H9 (cell line): ENCODE data around the gene ABCB8. TPM values are rescaled to one million over a fixed set of nuclear protein-coding genes. Genes with fewer than 3 reads are reported as not detected.

Experiments used
- DNase-seq: peaks from one replicate; pipeline ENCODE4 v3.0.0-alpha.2; 2017
- H2AFZ ChIP-seq: one replicate; pipeline ENCODE4 v1.6.1; 2013; ENCODE audit warnings: mild to moderate bottlenecking, low read length, control low read depth, moderate library complexity
- H2AK5ac ChIP-seq: 2 replicates; pipeline ENCODE4 v1.6.1; 2013; ENCODE audit warnings: low read length, control low read depth, mixed read lengths; ENCODE audit not compliant: insufficient read length
- H2BK120ac ChIP-seq: one replicate; pipeline ENCODE4 v1.6.1; 2013; ENCODE audit warnings: low read depth, mild to moderate bottlenecking, low read length, control low read depth, inconsistent platforms; ENCODE audit not compliant: poor library complexity, severe bottlenecking
- H2BK12ac ChIP-seq: 2 replicates; pipeline ENCODE4 v1.6.1; 2013; ENCODE audit warnings: low read length, control low read depth, mixed read lengths, low read depth; ENCODE audit not compliant: insufficient read length
- H2BK15ac ChIP-seq: 2 replicates; pipeline ENCODE4 v1.6.1; 2013; ENCODE audit warnings: low read depth, low read length, control low read depth
- H2BK20ac ChIP-seq: one replicate; pipeline ENCODE4 v1.6.1; 2013; ENCODE audit warnings: low read depth, mild to moderate bottlenecking, low read length, control low read depth, inconsistent platforms; ENCODE audit not compliant: poor library complexity, severe bottlenecking
- H2BK5ac ChIP-seq: 2 replicates; pipeline ENCODE4 v1.6.1; 2013; ENCODE audit warnings: low read length, control low read depth, mixed read lengths; ENCODE audit not compliant: insufficient read length
- H3K14ac ChIP-seq: 2 replicates; pipeline ENCODE4 v1.6.1; 2013; ENCODE audit warnings: low read length, control low read depth; ENCODE audit not compliant: insufficient read depth
- H3K18ac ChIP-seq: 2 replicates; pipeline ENCODE4 v1.6.1; 2013; ENCODE audit warnings: low read depth, mild to moderate bottlenecking, mixed read lengths, low read length, control low read depth; ENCODE audit not compliant: insufficient read length
- H3K23ac ChIP-seq: 2 replicates; pipeline ENCODE4 v1.6.1; 2013; ENCODE audit warnings: low read length, control low read depth, mixed read lengths, low read depth; ENCODE audit not compliant: insufficient read length
- H3K23me2 ChIP-seq: 2 replicates; pipeline ENCODE4 v1.6.1; 2013; ENCODE audit warnings: low read depth, mild to moderate bottlenecking, mixed read lengths, low read length, control low read depth; ENCODE audit not compliant: insufficient read length, poor library complexity, severe bottlenecking
- H3K27ac ChIP-seq: 2 replicates; pipeline ENCODE4 v1.5.1; 2013; ENCODE audit warnings: low read length, control low read depth, mixed read lengths, low read depth; ENCODE audit not compliant: insufficient read length
- H3K27me3 ChIP-seq: 2 replicates; pipeline ENCODE4 v1.6.1; 2013; ENCODE audit warnings: low read length, control low read depth, inconsistent platforms; ENCODE audit not compliant: insufficient read depth
- H3K4ac ChIP-seq: 2 replicates; pipeline ENCODE4 v1.6.1; 2013; ENCODE audit warnings: low read depth, mild to moderate bottlenecking, control low read depth, inconsistent platforms, low read length, moderate library complexity
- H3K4me1 ChIP-seq: 2 replicates; pipeline ENCODE4 v1.6.1; 2013; ENCODE audit warnings: low read length, control low read depth, inconsistent platforms; ENCODE audit not compliant: insufficient read depth
- H3K4me2 ChIP-seq: 2 replicates; pipeline ENCODE4 v1.6.1; 2013; ENCODE audit warnings: low read length, control low read depth, mixed read lengths; ENCODE audit not compliant: insufficient read length, insufficient read depth
- H3K56ac ChIP-seq: 2 replicates; pipeline ENCODE4 v1.6.1; 2013; ENCODE audit warnings: low read depth, mild to moderate bottlenecking, mixed read lengths, low read length, control low read depth; ENCODE audit not compliant: insufficient read length
- H3K79me1 ChIP-seq: 2 replicates; pipeline ENCODE4 v1.6.1; 2013; ENCODE audit warnings: low read depth, mild to moderate bottlenecking, moderate library complexity, low read length, control low read depth, inconsistent platforms; ENCODE audit not compliant: insufficient read depth, poor library complexity, severe bottlenecking
- H3K79me2 ChIP-seq: 2 replicates; pipeline ENCODE4 v1.6.1; 2013; ENCODE audit warnings: low read length, control low read depth, inconsistent platforms; ENCODE audit not compliant: insufficient read depth
- H3K9ac ChIP-seq: 2 replicates; pipeline ENCODE4 v1.6.1; 2013; ENCODE audit warnings: low read length, control low read depth, mixed read lengths; ENCODE audit not compliant: insufficient read length; ENCODE audit errors: extremely low read depth
- H3K9me3 ChIP-seq: one replicate; pipeline ENCODE4 v1.6.1; 2013; ENCODE audit warnings: low read depth, low read length, inconsistent platforms; ENCODE audit not compliant: control insufficient read depth
- H3T11ph ChIP-seq: one replicate; pipeline ENCODE4 v1.6.1; 2013; ENCODE audit warnings: mild to moderate bottlenecking, low read length, control low read depth, inconsistent platforms
- H4K20me1 ChIP-seq: one replicate; pipeline ENCODE4 v1.6.1; 2013; ENCODE audit not compliant: control insufficient read depth, insufficient read length, insufficient read depth
- H4K5ac ChIP-seq: 2 replicates; pipeline ENCODE4 v1.6.1; 2013; ENCODE audit warnings: low read depth, mild to moderate bottlenecking, mixed read lengths, low read length, control low read depth; ENCODE audit not compliant: insufficient read length
- H4K8ac ChIP-seq: replicated peaks from 2 replicates; pipeline ENCODE4 v1.6.1; 2013; ENCODE audit warnings: low read length, control low read depth, mixed read lengths, low read depth; ENCODE audit not compliant: insufficient read length
- H4K91ac ChIP-seq: 2 replicates; pipeline ENCODE4 v1.6.1; 2013; ENCODE audit warnings: low read depth, mild to moderate bottlenecking, moderate library complexity, mixed read lengths, low read length, control low read depth; ENCODE audit not compliant: insufficient read length
- H3K27ac Mint-ChIP-seq, 3 experiments: 2 replicates in 2 of 3; 3 replicates in 1 of 3; pipeline ENCODE4 v1.8.0; 2020 to 2021; ENCODE audit warnings: mixed read lengths in 3 of 3, mild to moderate bottlenecking in 1 of 3, moderate library complexity in 1 of 3
- H3K27me3 Mint-ChIP-seq: 2 replicates; pipeline ENCODE4 v1.8.0; 2021; ENCODE audit warnings: low read depth, mild to moderate bottlenecking, moderate library complexity, mixed read lengths
- H3K36me3 Mint-ChIP-seq, 3 experiments: 2 replicates in 2 of 3; 3 replicates in 1 of 3; pipeline ENCODE4 v1.8.0; 2020 to 2021; ENCODE audit warnings: low read depth in 3 of 3, mixed read lengths in 3 of 3; ENCODE audit not compliant: insufficient read depth in 1 of 3
- H3K4me1 Mint-ChIP-seq, 2 experiments: 2 replicates each; pipeline ENCODE4 v1.8.0; 2020; ENCODE audit warnings: mixed read lengths in 2 of 2
- H3K4me3 Mint-ChIP-seq, 2 experiments: 2 replicates in 1 of 2; 3 replicates in 1 of 2; pipeline ENCODE4 v1.8.0; 2020 to 2021; ENCODE audit warnings: mild to moderate bottlenecking in 2 of 2, mixed read lengths in 2 of 2, moderate library complexity in 1 of 2
- H3K9me3 Mint-ChIP-seq, 2 experiments: 2 replicates in 1 of 2; 3 replicates in 1 of 2; pipeline ENCODE4 v1.8.0; 2020; ENCODE audit warnings: mild to moderate bottlenecking in 2 of 2, mixed read lengths in 2 of 2, moderate library complexity in 1 of 2
- WGBS: extraction: QIAGEN DNeasy Blood & Tissue Kit; methylation state at CpG from one replicate; pipeline ENCODE4 v1.1.7; 2013; ENCODE audit warnings: missing lambda C conversion rate, low lambda C conversion rate, mixed read lengths; ENCODE audit not compliant: insufficient read length; ENCODE audit errors: extremely low coverage; 5-methylcytosine and 5-hydroxymethylcytosine counted together
- total RNA-seq: library from RNA; stranded (reverse); gene quantifications from 2 replicates; pipeline ENCODE4 v1.2.1, GENCODE V29; 2021
- TF ChIP-seq, protein P1 (sequence below): fragments of 200-600 bp; sonication (generic); conservative IDR thresholded peaks from 3 replicates; pipeline ENCODE4 v1.8.0; 2021; ENCODE audit warnings: antibody characterized with exemption, mild to moderate bottlenecking

Gene ABCB8
- total RNA-seq, 1 experiment from 2014 or later = 22.1 TPM

DNA sequence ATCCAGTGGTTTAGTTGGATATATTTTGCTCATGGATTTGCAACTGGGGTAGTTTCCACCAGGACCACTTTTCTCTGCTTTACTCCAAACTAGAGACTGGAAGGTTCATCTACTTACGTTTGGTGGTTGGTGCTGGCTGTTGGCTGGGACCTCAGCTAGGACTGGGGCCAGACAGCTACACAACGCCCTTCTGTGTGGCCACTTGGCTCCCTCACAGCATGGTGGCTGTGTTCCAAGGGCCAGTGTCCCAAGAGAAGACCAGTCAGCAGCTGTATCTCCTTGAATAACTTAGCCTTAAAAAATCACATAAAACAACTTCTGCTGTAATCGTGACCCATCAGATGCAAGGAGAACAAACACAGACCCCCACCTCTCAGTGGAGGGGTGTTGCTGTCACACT is 45.9 kb upstream of the ABCB8 start:
- TF ChIP-seq, protein P1, sequence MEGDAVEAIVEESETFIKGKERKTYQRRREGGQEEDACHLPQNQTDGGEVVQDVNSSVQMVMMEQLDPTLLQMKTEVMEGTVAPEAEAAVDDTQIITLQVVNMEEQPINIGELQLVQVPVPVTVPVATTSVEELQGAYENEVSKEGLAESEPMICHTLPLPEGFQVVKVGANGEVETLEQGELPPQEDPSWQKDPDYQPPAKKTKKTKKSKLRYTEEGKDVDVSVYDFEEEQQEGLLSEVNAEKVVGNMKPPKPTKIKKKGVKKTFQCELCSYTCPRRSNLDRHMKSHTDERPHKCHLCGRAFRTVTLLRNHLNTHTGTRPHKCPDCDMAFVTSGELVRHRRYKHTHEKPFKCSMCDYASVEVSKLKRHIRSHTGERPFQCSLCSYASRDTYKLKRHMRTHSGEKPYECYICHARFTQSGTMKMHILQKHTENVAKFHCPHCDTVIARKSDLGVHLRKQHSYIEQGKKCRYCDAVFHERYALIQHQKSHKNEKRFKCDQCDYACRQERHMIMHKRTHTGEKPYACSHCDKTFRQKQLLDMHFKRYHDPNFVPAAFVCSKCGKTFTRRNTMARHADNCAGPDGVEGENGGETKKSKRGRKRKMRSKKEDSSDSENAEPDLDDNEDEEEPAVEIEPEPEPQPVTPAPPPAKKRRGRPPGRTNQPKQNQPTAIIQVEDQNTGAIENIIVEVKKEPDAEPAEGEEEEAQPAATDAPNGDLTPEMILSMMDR = no peak
- Histone ChIP-seq H2AFZ (no peak overlapping the region), H3K27ac (no peak overlapping the region), H3T11ph (no peak overlapping the region), H4K5ac (no peak overlapping the region), H2BK12ac (no peak overlapping the region), H3K4ac (no peak overlapping the region), H4K8ac (no peak overlapping the region), H2BK5ac (no peak overlapping the region), H3K18ac (no peak overlapping the region), H3K9ac (no peak overlapping the region), H3K27me3 (peaks cover under 1% of the 10 kb centered on the region; the same call in 1 of the 2 replicates), H4K91ac (no peak overlapping the region), H2AK5ac (no peak overlapping the region), H2BK15ac (no peak overlapping the region), H3K9me3 (no peaks in the 10 kb centered on the region), H3K56ac (no peak overlapping the region), H3K23me2 (peaks cover 12% of the 10 kb centered on the region), H3K4me2 (no peak overlapping the region), H2BK120ac (no peak overlapping the region), H3K79me2 (no peaks in the 10 kb centered on the region), H3K14ac (no peak overlapping the region), H3K79me1 (no peaks in the 10 kb centered on the region), H2BK20ac (no peak overlapping the region), H3K4me1 (no peaks in the 10 kb centered on the region; the same call in none of the 2 replicates), H4K20me1 (no peaks in the 10 kb centered on the region), H3K23ac (no peak overlapping the region)
- H3K27me3 Mint-ChIP-seq = peaks cover 74% of the 10 kb centered on the region
- H3K27ac Mint-ChIP-seq = no peak overlapping the region
- no peak overlapping the region for H3K4me3 Mint-ChIP-seq
- peaks cover 26 to 32% of the 10 kb centered on the region in 2 experiments for H3K4me1 Mint-ChIP-seq
- H3K9me3 Mint-ChIP-seq = no peaks in the 10 kb centered on the region; a peak in 2 of 5 replicates
- no peak for DNase-seq
- no peaks in the 10 kb centered on the region for H3K36me3 Mint-ChIP-seq
- WGBS = no CpG with 5 or more reads among the region's 3 CpGs
